ENCODE results near the gene USP9X.

The USP9X gene, protein sequence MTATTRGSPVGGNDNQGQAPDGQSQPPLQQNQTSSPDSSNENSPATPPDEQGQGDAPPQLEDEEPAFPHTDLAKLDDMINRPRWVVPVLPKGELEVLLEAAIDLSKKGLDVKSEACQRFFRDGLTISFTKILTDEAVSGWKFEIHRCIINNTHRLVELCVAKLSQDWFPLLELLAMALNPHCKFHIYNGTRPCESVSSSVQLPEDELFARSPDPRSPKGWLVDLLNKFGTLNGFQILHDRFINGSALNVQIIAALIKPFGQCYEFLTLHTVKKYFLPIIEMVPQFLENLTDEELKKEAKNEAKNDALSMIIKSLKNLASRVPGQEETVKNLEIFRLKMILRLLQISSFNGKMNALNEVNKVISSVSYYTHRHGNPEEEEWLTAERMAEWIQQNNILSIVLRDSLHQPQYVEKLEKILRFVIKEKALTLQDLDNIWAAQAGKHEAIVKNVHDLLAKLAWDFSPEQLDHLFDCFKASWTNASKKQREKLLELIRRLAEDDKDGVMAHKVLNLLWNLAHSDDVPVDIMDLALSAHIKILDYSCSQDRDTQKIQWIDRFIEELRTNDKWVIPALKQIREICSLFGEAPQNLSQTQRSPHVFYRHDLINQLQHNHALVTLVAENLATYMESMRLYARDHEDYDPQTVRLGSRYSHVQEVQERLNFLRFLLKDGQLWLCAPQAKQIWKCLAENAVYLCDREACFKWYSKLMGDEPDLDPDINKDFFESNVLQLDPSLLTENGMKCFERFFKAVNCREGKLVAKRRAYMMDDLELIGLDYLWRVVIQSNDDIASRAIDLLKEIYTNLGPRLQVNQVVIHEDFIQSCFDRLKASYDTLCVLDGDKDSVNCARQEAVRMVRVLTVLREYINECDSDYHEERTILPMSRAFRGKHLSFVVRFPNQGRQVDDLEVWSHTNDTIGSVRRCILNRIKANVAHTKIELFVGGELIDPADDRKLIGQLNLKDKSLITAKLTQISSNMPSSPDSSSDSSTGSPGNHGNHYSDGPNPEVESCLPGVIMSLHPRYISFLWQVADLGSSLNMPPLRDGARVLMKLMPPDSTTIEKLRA (N-terminal part only)

DNA sequence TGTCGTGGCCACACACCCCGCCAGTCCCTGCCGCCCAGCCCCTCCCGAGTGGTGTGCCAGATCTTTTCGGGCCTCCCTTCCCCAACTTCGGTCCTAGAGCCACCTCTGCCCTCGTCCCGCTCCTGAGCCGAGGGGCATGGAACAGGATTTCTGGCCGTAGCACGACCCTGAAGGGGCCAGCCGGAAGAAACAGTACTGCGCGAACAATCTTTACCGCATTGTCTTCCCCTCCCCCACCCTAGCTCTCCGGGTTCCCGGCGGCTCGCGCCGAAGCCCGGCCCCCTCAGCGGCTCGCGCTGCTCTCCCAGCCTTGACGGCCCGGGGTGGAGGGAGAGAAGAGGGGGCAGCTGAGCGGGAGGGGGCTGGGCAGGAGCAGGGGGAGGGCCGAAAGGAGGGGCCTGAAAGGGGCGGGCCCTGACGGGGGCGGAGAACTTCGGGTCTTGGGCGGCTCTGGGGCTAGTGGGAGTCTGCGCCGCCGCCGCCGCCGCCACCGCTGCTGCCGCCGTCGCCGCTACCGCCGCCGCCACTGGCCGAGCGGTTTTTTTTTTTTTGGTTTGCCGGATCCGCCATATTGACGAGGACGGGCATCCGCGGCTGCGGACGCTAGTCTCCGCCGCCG, at the start of gene USP9X:
Gene USP9X, plus strand, starts transcription at position 553 of the 619 bp plus-strand sequence. CDS start 38,184 bp downstream, outside the sequence.
- peaks cover 41% of the 10 kb centered on the region for H3K79me2 ChIP-seq (ENCODE audit: insufficient read depth, low read length)
- H4K20me1 ChIP-seq (ENCODE audit: insufficient read depth, low read length), result no peaks in the 10 kb centered on the region
- no peaks in the 10 kb centered on the region for H3K9me3 ChIP-seq (ENCODE audit: low read length)

DNA sequence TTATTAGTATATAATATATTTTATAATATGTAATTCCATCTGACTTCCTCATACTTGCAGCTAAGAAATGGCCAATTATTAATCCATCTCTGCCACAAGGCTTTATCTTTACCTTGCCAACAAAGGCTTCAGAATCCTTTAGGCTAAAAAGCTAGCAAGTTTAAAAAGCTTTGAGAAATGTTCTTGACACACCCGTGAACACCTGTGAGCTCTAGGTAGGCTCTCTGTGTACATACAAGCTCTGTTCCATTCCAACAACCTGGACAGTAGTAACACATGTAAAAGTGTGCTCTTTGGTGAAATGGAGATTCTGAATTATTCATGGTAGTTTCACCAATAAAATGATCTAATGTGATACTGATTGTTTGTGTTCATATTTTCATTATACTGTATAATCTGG, 49.7 kb upstream of the USP9X start:
- no peaks in the 10 kb centered on the region for H3K9me3 ChIP-seq (ENCODE audit: low read length)
- no peaks in the 10 kb centered on the region for H3K36me3 ChIP-seq (ENCODE audit: insufficient read depth, low read length)
- H3K9me2 ChIP-seq (ENCODE audit: low read depth, low read length), result no peaks in the 10 kb centered on the region
- no peaks in the 10 kb centered on the region for H3K79me2 ChIP-seq (ENCODE audit: insufficient read depth, low read length)
- H3K4me3 ChIP-seq (ENCODE audit: low read depth, low read length, poor library complexity, severe bottlenecking), result no peak overlapping the region
- H3K4me2 ChIP-seq (ENCODE audit: low read length), result no peak overlapping the region
- no peaks in the 10 kb centered on the region for H3K4me1 ChIP-seq (ENCODE audit: insufficient read depth, low read length, severe bottlenecking)
- no peak overlapping the region for H3K9ac ChIP-seq (ENCODE audit: low read length)
- no peak overlapping the region for H2AFZ ChIP-seq (ENCODE audit: low read length)
- TF ChIP-seq, protein P1, sequence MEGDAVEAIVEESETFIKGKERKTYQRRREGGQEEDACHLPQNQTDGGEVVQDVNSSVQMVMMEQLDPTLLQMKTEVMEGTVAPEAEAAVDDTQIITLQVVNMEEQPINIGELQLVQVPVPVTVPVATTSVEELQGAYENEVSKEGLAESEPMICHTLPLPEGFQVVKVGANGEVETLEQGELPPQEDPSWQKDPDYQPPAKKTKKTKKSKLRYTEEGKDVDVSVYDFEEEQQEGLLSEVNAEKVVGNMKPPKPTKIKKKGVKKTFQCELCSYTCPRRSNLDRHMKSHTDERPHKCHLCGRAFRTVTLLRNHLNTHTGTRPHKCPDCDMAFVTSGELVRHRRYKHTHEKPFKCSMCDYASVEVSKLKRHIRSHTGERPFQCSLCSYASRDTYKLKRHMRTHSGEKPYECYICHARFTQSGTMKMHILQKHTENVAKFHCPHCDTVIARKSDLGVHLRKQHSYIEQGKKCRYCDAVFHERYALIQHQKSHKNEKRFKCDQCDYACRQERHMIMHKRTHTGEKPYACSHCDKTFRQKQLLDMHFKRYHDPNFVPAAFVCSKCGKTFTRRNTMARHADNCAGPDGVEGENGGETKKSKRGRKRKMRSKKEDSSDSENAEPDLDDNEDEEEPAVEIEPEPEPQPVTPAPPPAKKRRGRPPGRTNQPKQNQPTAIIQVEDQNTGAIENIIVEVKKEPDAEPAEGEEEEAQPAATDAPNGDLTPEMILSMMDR (IDR thresholded peaks at IDR 0.05; ENCODE audit: low read length), result no peak
- no peak for TF ChIP-seq EZH2 (IDR thresholded peaks at IDR 0.05; ENCODE audit: borderline replicate concordance, low read length)
- no peaks in the 10 kb centered on the region for H3F3A ChIP-seq (ENCODE audit: insufficient read depth, low read length)
- no peaks in the 10 kb centered on the region for H4K20me1 ChIP-seq (ENCODE audit: insufficient read depth, low read length)
- no peak overlapping the region for H3K27ac ChIP-seq (ENCODE audit: low read depth, low read length, poor library complexity, severe bottlenecking)
- no peaks in the 10 kb centered on the region for H3K27me3 ChIP-seq (ENCODE audit: insufficient read depth, low read length)

More for the DNA sequence above, at the start of gene USP9X:
- no peaks in the 10 kb centered on the region for H3K9me2 ChIP-seq (ENCODE audit: low read depth, low read length)
- peak within 1 kb of the TSS; percentile 99 for H3K9ac ChIP-seq (ENCODE audit: low read length)
- H3K36me3 ChIP-seq (ENCODE audit: insufficient read depth, low read length), result peaks cover 9% of the 10 kb centered on the region; the same call in 1 of the 2 replicates
- H3K4me3 ChIP-seq (ENCODE audit: low read depth, low read length, poor library complexity, severe bottlenecking), result peak within 1 kb of the TSS; percentile 92
- peak within 1 kb of the TSS; percentile 93 for H3K4me2 ChIP-seq (ENCODE audit: low read length)
- peak within 1 kb of the TSS; percentile 99 for H3K27ac ChIP-seq (ENCODE audit: low read depth, low read length, poor library complexity, severe bottlenecking)
- TF ChIP-seq EZH2 (IDR thresholded peaks at IDR 0.05; ENCODE audit: borderline replicate concordance, low read length), result no peak
- TF ChIP-seq, protein P1 (IDR thresholded peaks at IDR 0.05; ENCODE audit: low read length), result no peak
- H3K4me1 ChIP-seq (ENCODE audit: insufficient read depth, low read length, severe bottlenecking), result peaks cover 41% of the 10 kb centered on the region
- H3F3A ChIP-seq (ENCODE audit: insufficient read depth, low read length), result no peaks in the 10 kb centered on the region
- no peaks in the 10 kb centered on the region for H3K27me3 ChIP-seq (ENCODE audit: insufficient read depth, low read length)
- H2AFZ ChIP-seq (ENCODE audit: low read length), result no peak within 1 kb of the TSS

DNA sequence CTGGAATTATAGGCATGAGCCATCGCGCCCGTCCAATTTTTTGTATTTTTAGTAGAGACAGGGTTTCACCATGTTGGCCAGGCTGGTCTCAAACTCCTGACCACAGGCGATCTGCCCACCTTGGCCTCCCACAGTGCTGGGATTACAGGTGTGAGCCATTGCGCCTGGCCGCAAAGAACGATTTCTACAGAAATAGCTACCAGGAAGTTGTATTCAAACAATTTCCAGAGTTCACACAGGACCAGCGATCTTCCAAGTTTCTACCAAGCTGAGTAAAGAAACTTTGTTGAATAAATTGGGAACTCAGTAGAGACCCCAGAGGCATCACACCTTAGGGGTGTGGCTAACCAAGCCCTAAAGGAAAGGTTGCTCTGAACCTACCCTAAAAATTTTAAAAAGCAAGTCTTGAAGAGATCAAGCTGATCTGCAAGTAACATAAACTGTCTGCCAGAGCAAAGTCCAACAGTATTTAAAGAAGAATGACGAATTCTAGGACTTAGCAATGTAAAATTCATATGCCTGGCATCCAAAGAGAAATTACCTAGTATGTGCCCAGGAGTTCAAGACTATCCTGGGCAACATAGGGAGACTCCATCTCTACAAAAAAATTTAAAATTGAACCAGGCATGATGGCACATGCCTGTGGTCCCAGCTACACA, 48.4 kb upstream of the USP9X start:
- Histone ChIP-seq H4K20me1 (ENCODE audit: insufficient read depth, low read length) (no peaks in the 10 kb centered on the region), H2AFZ (ENCODE audit: low read length) (no peak overlapping the region), H3K4me3 (ENCODE audit: low read depth, low read length, poor library complexity, severe bottlenecking) (no peak overlapping the region), H3F3A (ENCODE audit: insufficient read depth, low read length) (no peaks in the 10 kb centered on the region), H3K4me2 (ENCODE audit: low read length) (no peak overlapping the region), H3K36me3 (ENCODE audit: insufficient read depth, low read length) (no peaks in the 10 kb centered on the region), H3K9me2 (ENCODE audit: low read depth, low read length) (no peaks in the 10 kb centered on the region), H3K4me1 (ENCODE audit: insufficient read depth, low read length, severe bottlenecking) (no peaks in the 10 kb centered on the region), H3K27ac (ENCODE audit: low read depth, low read length, poor library complexity, severe bottlenecking) (no peak overlapping the region), H3K9me3 (ENCODE audit: low read length) (no peaks in the 10 kb centered on the region), H3K9ac (ENCODE audit: low read length) (no peak overlapping the region), H3K27me3 (ENCODE audit: insufficient read depth, low read length) (no peaks in the 10 kb centered on the region), H3K79me2 (ENCODE audit: insufficient read depth, low read length) (no peaks in the 10 kb centered on the region)
- TF ChIP-seq EZH2 (IDR thresholded peaks at IDR 0.05; ENCODE audit: borderline replicate concordance, low read length), result no peak
- TF ChIP-seq, protein P1 (IDR thresholded peaks at IDR 0.05; ENCODE audit: low read length), result no peak

Measured in OCI-LY1 (cell line).